ENCODE data around the gene TBC1D22A.
"Not testable (repeated sequence)": the region's sequence is repeated elsewhere in the genome, so short reads cannot be mapped to it uniquely, and the experiment has no call there.

Gene TBC1D22A

GRCh38 chr22:47112994-47113852 is 350.8 kb downstream of the TBC1D22A start:
- no peak for DNase-seq

DNA sequence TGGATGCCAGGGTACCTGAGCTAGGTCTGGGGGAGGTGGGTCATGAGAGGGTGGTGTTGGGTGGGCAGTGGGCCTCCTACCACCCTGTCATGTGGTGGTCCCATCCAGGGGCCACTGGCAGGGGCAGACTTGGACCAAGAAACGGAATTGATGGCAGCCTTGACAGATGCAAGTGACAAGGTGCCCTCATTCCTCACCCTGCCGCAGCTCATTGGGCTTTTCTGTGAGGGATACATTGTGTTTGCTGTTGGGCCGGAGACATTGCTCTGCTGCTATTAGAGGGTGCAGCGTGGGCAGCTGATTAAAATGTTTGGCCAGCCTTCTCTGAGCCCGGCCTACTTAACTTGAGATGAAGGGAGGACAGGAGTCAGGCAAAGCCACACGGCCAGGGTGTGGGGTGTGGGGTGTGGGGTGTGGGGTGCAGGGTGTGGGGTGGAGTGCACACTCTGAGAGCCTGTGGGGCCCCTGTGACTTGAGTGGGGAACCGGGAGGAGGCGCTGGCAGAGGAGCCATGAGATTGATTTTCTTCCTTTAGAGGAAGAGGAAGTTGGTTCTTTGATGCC is 351.5 kb downstream of the TBC1D22A start:
- no peak for DNase-seq

DNA sequence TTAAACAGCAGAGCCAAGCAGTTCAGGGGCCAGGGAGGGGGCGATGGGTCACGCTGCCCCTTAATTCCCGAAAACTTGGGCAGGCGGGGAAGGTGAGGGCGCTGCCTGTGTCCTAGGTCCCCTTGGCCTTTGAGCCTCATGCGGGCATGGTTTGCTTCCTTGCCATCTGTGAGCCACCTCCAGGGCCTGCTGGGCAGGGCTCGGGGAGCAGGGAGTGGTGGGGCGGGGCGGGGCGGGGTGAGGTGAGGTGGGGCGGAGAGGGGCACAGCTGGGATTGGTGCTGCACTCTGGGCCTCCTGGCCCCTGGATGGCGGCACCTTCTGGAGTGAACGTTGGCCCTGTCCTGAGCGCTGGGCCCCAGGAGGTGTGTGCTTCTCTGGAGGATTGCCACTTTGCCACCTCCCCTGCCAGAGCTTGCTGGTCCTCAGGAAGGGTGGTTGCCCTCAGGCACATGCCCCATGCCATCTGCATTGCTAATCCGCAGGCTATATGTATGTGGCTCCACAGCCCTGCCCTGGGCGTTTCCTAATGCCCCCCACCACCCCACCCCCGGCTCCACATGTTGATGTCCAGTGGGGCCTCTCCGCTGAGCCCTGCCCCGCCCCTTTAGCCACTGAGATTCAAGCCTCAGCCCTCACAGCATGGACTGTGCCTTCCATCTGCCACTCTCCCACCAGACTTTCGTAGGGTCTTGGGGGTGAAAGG is 352.5 kb downstream of the TBC1D22A start:
- DNase-seq, result no peak

GRCh38 chr22:47115518-47115890 is 353.1 kb downstream of the TBC1D22A start:
- DNase-seq, result no peak

DNA sequence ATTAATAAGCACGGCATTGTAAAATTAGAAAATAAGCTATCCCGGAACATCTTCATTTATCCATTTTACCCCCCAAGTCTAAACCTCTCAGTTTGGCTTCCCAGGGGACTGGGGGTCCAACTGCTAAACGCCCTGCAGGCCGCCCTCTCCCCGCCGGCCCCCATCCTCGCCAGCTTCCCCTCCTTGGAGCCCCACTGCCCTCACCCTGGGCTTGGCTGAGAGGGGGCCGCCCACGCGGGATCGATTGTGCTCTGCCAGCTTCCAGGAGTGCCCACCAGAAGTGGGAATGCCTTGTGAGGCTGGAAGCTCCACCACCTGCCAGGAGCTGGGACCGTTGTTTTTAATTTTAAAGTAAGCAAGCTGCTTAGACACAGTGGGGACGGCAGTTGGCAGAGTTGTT is 353.5 kb downstream of the TBC1D22A start:
- DNase-seq, result no peak

- DNase-seq, result no peak
Observed at GRCh38 chr22:47116426-47117341, 354.2 kb downstream of the TBC1D22A start.

DNA sequence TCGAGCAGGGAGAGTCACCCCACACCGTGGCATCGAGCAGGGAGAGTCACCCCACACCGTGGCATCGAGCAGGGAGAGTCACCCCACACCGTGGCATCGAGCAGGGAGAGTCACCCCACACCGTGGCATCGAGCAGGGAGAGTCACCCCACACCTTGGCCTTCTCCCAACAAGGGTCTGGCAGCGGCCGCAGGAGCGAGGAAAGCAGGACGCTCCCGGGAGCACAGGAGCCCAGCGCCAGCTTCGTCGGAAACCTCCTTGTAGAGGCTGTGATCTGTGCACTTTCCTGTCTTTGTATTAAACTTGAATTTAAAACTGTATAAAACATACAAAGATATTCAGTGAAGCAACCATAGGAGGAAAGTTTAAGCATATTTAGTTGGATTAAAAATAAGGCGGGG is 355.0 kb downstream of the TBC1D22A start:
- not testable (repeated sequence) for DNase-seq

DNA sequence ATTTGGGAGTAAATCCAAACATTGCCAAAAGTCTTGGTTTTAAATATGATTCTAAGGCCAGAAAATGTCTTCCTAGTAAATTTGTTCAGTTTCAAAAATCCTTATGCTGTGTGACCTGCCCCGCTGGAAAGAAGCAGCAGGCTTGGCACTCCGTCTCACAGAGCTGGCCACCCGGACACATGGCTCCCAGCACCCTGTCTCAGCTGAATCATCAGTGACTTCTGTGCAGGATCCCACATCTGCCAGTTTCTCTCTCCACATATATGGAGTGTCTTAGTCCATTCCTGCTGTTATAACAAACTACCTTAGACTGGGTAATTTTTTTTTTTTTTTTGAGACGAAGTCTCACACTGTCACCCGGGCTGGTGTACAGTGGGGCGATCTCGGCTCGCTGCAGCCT is 356.7 kb downstream of the TBC1D22A start:
- no peak for DNase-seq

DNA sequence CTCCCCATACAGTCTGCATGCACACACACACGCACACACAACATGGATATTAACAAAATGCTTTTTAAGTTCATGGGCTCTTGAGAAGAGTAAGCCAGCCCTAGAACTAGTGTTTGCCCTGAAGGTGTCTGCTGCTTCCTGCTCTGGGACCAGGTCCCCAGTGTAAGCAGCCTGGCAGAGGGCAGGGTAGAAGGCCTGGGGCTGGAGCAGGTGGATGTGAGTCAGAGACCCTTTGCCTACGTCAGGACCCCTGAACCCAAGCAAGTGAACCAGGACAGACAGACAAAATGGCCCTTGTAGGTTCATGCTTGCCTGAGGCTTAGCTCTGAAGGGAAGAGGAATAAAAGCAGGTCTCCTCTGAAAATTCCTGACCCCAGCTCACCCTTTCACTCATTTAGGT is 357.9 kb downstream of the TBC1D22A start:
- DNase-seq, result no peak

DNA sequence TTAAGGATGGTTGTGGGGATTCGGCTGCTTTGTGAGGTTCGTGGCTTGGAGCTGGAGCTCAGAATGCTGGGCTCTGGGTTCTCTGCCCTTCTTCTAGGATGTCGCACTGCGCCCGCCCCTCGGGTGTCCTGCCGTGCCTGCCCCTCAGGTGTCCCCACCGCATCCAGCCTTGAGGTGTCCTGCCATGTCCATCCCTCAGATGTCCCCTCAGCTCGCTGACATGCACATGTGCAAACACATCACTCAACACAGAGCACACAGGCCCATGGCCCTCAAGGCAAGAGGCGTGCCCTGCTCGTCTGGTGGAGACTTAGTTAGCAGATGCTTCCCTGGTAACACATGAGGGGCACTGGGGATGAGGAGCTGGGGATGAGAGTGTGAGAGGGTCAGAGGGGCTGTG is 359.3 kb downstream of the TBC1D22A start:
- no peak for DNase-seq

- no peak for DNase-seq
Observed at GRCh38 chr22:47122441-47123000, 360.1 kb downstream of the TBC1D22A start.

DNA sequence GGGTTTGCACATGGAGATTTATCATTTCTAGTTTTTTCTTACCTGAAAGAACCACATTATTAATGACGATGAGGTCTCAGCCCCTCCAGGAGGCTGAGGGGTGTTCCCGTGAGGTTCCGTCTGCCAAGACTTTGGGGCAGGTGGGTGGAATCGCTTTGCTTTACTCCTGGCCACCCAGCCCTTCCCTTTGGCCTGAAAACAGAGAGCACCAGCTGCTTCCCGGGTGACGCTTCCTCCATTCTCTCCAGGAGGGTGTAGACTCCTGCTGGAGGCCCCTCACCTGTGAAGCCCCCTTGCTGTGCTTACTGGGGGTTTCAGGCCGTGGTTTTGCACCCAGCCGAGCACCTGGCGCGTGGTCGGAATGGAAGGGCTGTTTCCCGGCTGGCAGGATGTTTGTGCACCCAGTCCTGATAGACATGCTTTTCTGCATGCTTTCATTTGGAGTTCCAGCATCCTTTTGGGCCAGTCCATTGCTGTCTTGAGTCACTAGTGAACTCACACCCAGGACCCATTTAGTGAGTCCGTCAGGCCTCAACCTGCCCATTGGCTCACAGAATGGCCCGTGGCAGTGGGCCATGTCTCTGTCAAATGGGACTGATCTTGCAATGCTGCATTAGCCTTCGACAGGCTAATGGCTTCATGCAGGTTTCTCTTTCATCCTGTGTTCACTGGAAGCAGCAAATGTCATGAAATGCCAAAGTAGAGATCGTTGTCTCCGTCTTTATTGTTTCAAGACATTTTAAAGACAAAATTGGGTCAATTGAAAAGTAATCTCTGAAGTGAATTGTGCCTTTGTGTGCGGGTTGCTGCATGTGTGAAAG is 360.8 kb downstream of the TBC1D22A start:
- no peak for DNase-seq

- DNase-seq, result peak; percentile 39
Observed at GRCh38 chr22:47123827-47124442, 361.5 kb downstream of the TBC1D22A start.

- DNase-seq, result no peak
Observed at GRCh38 chr22:47124451-47124881, 362.0 kb downstream of the TBC1D22A start.

GRCh38 chr22:47124961-47125360 is 362.5 kb downstream of the TBC1D22A start:
- DNase-seq, result no peak

DNA sequence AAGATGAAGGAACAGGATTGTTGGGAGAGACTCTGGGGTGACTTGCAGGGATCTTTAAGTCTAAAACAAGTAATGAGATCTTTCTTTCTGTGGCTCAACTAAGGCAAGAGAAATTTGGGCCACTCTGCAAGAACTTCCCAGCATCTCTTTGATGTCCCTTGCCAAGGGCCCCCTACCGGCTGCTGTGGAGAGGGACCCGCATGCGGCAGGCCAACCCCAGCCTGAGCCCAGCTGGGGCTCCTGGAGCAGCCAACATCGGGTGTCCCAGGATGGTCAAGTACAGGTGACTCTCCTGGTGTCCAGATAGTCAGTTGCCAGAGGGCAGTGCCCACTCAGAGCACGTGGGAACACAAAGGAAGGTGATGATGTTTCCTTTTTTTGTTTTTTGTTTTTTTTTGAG is 363.2 kb downstream of the TBC1D22A start:
- peak; percentile 14 for DNase-seq

GRCh38 chr22:47126344-47126811 is 363.9 kb downstream of the TBC1D22A start:
- no peak for DNase-seq

DNA sequence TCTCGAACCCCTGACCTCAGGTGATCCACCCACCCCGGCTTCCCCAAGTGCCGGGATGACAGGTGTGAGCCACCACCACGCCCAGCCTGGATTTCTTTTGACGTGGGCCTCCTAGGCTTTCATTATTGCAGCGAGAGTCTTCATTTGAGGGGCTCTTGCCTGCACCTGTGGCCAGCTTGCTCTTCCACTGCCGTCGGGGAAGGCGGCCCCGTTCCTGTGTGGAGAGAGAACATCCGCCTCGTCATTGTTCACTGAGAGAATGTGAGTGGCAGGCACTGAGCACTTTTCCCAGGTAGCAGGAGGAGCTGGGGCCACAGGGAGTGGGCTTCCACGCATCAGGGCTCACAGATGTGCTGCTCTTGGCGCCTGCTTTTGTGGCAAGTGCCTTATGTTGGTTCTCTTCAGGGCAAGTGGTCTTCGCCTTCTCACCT is 365.0 kb downstream of the TBC1D22A start:
- DNase-seq, result no peak

DNA sequence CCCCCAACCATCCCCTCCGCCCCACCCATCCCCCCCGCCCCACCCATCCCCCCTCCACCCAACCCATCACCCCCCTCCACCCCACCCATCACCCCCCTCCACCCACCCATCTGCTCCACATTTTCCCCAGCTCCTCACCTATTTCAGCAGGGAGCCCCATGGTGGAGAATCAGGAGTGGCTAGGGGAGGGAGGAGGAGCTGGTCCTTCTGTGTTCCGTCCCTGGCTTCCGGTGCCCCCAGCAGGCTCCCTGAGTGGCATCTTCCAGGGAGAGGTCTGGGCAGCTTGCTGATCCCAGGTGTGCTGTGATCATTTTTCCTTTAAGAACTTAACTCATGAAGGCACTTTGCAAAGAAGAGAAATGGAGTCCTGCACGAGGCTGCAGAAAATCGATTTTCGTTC is 365.8 kb downstream of the TBC1D22A start:
- DNase-seq, result no peak

- DNase-seq, result no peak
Observed at GRCh38 chr22:47128622-47129215, 366.3 kb downstream of the TBC1D22A start.
